Suppressor macrophage treated with lipopolysaccharide for 1 hour (primary cell): ENCODE results near the gene MAMDC4.

ENCODE experiments used
- DNase-seq, 3 donors: peaks; one replicate each; pipeline ENCODE4 v3.0.0-alpha.2; 2020 to 2022

MAMDC4 gene

GRCh38 chr9:136896027-136896426 lies 43.9 kb downstream of the MAMDC4 start:
- DNase-seq: no peak

- no peak for DNase-seq
These were observed 46.4 kb downstream of the MAMDC4 start for GRCh38 chr9:136898483-136899100.

GRCh38 chr9:136899196-136899595 lies 47.0 kb downstream of the MAMDC4 start:
- no peak for DNase-seq

- DNase-seq: no peak
These were observed 48.4 kb downstream of the MAMDC4 start for GRCh38 chr9:136900556-136900955.

GRCh38 chr9:136900988-136901515 lies 48.9 kb downstream of the MAMDC4 start:
- DNase-seq: no peak

DNA sequence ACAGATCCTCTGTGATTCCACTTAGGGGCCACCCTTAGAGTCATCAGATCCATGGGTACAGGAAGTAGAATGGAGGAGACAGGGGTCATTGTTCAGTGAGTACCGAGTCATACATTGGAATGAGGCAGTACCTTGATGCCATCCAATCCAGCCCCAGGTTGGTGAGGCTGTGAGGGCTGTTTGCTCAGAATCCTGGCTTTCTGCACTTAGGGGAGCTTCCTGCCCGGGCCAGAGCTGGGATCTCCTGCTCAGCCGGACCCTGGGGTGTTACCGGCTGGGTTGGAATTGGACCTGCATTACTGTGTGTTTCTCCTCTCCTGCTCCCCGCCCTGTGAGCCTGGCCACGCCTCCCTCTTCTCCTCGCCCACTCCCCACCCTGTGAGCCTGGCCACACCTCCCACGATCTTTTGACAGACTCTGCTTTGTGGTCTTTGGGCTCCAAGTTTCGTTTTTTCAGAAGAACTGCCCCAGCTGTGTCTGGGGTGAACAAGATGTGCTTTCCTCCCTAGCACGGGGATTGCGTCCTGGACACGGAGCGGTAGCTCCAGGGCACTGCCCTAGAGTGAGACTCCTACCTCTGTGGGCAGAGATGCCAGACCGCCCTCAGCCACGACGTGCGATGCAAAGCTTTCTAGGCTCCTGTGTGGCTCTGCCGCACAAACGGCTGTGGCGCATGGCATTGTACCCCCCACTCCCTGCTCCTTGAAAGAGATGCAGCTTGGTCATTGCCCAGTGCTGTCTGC lies 49.5 kb downstream of the MAMDC4 start:
- peak; percentile 18 to 57 (median 52) for DNase-seq

DNA sequence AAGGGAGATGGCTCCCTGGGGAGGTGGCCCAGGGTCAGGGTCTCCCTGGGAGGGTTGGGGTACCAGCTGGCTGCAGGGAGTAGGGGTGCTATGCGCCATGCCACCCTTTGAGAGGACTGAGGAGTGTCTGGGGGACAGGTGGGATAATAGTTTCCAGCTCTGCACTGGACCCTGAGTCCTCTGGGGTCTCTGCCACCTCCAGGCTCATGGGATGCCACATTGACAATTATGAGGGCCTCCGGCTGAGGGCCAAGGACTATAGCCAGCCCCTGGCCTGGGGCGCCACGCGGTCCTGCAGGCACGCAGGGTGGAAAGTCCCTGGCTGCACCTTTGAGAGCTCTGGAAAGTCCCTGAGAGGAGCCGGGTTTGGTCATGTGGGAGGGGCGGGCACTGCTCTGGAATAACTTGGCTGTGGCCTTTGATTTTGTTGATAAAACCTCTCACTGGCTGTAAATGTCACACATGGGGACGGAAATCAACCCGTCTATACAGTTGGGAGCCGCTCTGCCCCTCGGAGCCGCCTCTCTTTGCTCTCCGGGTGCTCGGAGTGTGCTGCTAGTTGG lies 50.2 kb downstream of the MAMDC4 start:
- peak; percentile 53 to 86 (median 59) for DNase-seq

DNA sequence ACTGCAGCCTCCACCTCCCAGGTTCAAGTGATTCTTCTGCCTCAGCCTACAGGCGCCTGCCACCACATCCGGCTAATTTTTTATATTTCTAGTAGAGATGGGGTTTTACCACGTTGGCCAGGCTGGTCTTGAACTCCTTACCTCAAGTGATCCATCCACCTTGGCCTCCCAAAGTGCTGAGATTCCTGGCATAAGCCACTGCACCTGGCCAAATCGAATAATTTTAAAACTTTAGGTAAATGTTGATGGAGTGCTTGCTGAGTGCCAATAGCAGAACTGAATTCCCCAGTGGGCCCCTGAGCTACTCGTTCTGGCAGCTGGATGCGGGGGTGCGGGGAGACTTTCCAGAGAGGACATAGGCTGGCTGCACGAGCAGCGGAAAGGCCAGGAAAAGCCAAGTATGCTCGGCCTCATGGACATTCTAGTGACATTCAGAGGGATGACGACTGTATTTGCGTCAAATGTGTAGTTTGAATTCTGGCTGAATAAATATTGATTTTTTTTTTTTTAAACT lies 51.0 kb downstream of the MAMDC4 start:
- DNase-seq: no peak

DNA sequence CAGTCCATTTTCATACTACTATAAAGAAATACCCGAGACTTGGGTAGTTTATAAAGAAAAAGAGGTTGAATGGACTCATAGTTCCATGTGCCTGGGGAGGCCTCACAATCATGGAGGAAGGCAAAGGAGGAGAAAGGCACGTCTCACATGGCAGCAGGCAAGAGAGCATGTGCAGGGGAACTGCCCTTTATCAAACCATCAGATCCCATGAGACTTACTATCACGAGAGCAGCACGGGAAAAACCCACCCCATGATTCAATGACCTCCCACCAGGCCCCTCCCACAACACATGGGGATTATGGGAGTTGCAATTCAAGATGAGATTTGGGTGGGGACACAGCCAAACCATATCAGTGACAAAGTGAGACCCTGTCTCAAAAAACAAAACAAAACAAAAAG lies 54.1 kb downstream of the MAMDC4 start:
- peak; percentile 36 to 54 (median 39) for DNase-seq

DNA sequence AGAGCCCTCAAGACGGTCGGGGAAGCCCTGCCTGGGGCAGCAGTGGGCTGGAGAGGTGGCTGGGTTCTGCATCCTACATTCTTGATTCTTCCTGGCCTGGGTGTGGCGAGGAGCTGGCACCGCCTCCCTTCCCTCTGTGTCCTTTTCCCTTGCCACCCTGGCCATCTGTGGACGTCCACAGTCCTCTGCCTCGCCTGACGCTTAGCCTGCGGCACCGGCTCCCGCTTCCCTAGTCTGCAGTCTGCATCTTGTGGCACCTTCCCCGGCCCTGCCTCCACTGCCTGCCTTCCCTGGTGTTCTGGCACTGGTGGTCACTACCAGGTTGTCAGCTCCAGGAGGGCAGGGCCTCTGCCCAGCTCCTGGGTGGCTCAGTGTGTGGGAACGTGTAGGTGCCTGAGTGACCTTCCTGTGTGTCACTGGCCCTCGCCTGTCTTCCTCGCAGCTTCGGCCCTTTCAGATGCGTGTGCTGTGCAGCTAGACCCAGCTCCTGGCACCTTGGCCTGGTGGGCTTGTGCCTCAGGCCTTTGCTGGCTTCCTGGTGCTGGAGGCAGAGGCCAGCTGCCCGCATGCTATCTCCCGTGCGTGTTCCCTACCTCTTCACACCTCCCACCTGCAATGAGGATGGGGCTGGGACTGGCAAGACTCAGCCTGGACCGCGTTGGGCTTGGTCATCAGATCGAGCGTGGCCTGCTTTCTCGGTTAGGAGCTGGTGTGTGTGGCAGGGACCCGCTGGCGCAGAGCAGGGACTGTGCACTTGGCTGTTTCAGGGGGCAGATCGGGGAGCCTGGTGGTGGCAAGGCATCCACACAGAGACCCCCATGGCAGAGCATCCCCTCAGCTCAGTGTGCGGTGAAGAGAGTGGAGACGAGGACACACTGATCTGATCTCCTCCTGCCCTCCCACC lies 55.1 kb downstream of the MAMDC4 start:
- no peak for DNase-seq
